Upper lobe of left lung (tissue), 6 donors: ENCODE measurements around the gene SNAPC1. TPM values are rescaled to one million over a fixed set of nuclear protein-coding genes. Genes with fewer than 3 reads are reported as not detected.

Experiments
- ATAC-seq, 2 donors: fragments of 200-7000 bp; cut with Tn5 transposase; one replicate each; pipeline ENCODE4 v1.9.1; 2022; ENCODE audit warnings: mild to moderate bottlenecking in 2 of 2, moderate library complexity in 2 of 2; ENCODE audit not compliant: low FRiP score in 2 of 2
- DNase-seq, 2 donors: peaks; one replicate each; pipeline ENCODE4 v3.0.0-alpha.2; 2019 to 2020
- H3K27ac ChIP-seq, 4 donors: fragments of 200-600 bp; sonication (generic); one replicate each; pipeline ENCODE4 v1.5.1; 2016 to 2019
- H3K27me3 ChIP-seq, 4 donors: fragments of 200-600 bp; sonication (generic); one replicate each; pipeline ENCODE4 v1.5.1; 2017 to 2019
- H3K36me3 ChIP-seq, 4 donors: fragments of 200-600 bp; sonication (generic); one replicate each; pipeline ENCODE4 v1.5.1; 2016 to 2019
- H3K4me1 ChIP-seq, 4 donors: fragments of 200-600 bp; sonication (generic); one replicate each; pipeline ENCODE4 v1.5.1; 2018 to 2019
- H3K4me3 ChIP-seq, 4 donors: fragments of 200-600 bp; sonication (generic); one replicate each; pipeline ENCODE4 v1.5.1; 2017 to 2019; ENCODE audit warnings: mild to moderate bottlenecking in 2 of 4, moderate library complexity in 1 of 4
- H3K9me3 ChIP-seq, 4 donors: fragments of 200-600 bp; sonication (generic); one replicate each; pipeline ENCODE4 v1.5.1; 2018 to 2019
- EP300 ChIP-seq, 4 donors: sonication (generic); formaldehyde crosslinking; IDR thresholded peaks; one replicate each; pipeline ENCODE4 v1.5.1; 2017; ENCODE audit warnings: antibody characterized with exemption in 4 of 4, control low read depth in 2 of 4
- POLR2A ChIP-seq, 4 donors: fragments of 450-650 bp; IDR thresholded peaks; one replicate each; pipeline ENCODE4 v1.5.1; 2016 to 2017; ENCODE audit warnings: antibody characterized with exemption in 4 of 4, mild to moderate bottlenecking in 2 of 4
- POLR2AphosphoS5 ChIP-seq, 2 donors: sonication (generic); formaldehyde crosslinking; IDR thresholded peaks; one replicate each; pipeline ENCODE4 v1.5.1; 2017; ENCODE audit warnings: antibody characterized with exemption in 2 of 2
- WGBS, 2 donors: methylation state at CpG; one replicate each; pipeline ENCODE4 v1.1.5; 2017 to 2018; 5-methylcytosine and 5-hydroxymethylcytosine counted together
- total RNA-seq, 6 donors: library from RNA; depleted of rRNA in 4 of 6; stranded (reverse); fragments of >200 nt in 4 of 6; gene quantifications; one replicate each; pipeline versions ENCODE4 v1.1.0 to v1.2.1, GENCODE V29; 2016 to 2021
- TF ChIP-seq, protein P1 (sequence below), 6 experiments: fragments of 450-650 bp in 4 of 6; fragments of 200-600 bp in 2 of 6; sonication (generic) in 2 of 6; IDR thresholded peaks; one replicate each; pipeline ENCODE4 v1.5.1; 2016 to 2019; ENCODE audit warnings: antibody characterized with exemption in 6 of 6
- donor health status: DM: no; HTN: no; CAD: no; lungs with moderate emphysema.
- donor health status: DM: no; HTN: yes; CAD: no; lungs with severe emphysema.

The SNAPC1 gene
- total RNA-seq, 6 donors from 2014 or later: 4.2 to 8.9 (median 4.7) TPM

DNA sequence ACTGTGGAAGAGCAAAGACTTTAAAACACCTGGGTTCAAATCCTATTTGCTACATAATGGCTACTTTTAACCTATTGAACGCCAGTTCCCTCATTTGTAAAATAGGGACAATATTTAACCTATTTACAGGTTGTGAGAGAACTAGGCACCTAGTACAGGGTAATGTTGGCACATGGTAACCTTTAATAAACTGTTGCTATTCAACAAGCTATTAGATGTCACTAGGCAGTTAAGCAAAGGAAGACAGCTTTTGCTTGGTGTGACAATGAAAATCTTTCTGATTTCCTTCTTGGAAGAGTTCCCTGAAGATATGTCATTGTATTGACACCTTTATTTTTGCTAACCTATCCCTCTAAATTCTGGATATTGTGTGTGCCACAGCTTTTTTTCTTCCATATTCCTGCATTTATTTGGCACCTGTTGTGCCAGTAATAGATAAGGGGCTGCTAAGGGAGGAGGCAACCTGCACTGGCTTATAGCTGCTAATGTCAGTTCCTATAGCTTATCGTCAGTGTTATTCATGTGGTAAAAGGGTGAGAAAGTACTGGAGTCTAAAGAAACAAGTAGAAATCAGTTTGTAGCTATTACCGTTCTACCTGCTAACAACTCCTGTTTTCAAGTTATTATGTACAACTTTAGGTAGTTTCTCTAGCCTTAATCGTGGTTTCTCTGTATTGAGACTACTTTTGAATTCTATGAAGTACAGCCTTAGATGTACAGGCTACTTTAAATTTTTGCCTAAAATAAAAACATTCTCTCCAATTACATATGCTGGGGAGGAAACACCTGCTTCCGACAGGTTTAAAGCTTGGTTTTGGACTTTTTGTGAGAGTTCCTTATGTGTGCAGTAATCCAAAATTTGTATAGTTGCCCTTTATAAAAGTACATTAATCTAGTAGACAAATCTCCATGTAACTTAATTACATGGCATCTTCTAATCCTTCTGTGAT, 42.6 kb upstream of the SNAPC1 start:
- 62 to 70% methylated on average over 5 of the region's 5 CpGs for WGBS, 2 donors
- no peak for ATAC-seq

DNA sequence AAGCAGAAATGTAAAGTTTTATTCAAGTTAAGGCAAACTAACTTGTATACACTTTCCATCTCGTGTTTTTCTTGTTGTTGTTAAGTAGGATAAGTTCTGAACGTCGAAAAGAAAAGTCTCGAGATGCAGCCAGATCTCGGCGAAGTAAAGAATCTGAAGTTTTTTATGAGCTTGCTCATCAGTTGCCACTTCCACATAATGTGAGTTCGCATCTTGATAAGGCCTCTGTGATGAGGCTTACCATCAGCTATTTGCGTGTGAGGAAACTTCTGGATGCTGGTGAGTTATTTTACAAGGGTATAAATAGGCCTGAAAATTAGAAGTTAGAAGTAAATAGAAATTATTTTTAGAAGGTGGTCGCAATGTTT, 41.9 kb upstream of the SNAPC1 start:
- 68 to 69% methylated on average over 9 of the region's 9 CpGs for WGBS, 2 donors
- Histone ChIP-seq H3K27me3 (no peaks in the 10 kb centered on the region), H3K9me3 (no peaks in the 10 kb centered on the region), H3K27ac (no peak overlapping the region), H3K4me3 (no peak overlapping the region), H3K36me3 (peaks cover 7 to 40% (median 8%) of the 10 kb centered on the region in 4 donors), H3K4me1 (peaks cover 15 to 36% (median 31%) of the 10 kb centered on the region in 4 donors)
- DNase-seq (no peak), ATAC-seq (no peak)
- no peak for TF ChIP-seq POLR2AphosphoS5 (IDR thresholded peaks at IDR 0.05)
- TF ChIP-seq, protein P1, sequence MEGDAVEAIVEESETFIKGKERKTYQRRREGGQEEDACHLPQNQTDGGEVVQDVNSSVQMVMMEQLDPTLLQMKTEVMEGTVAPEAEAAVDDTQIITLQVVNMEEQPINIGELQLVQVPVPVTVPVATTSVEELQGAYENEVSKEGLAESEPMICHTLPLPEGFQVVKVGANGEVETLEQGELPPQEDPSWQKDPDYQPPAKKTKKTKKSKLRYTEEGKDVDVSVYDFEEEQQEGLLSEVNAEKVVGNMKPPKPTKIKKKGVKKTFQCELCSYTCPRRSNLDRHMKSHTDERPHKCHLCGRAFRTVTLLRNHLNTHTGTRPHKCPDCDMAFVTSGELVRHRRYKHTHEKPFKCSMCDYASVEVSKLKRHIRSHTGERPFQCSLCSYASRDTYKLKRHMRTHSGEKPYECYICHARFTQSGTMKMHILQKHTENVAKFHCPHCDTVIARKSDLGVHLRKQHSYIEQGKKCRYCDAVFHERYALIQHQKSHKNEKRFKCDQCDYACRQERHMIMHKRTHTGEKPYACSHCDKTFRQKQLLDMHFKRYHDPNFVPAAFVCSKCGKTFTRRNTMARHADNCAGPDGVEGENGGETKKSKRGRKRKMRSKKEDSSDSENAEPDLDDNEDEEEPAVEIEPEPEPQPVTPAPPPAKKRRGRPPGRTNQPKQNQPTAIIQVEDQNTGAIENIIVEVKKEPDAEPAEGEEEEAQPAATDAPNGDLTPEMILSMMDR (IDR thresholded peaks at IDR 0.05): no peak
- no peak for TF ChIP-seq POLR2A (IDR thresholded peaks at IDR 0.05)
- TF ChIP-seq EP300 (IDR thresholded peaks at IDR 0.05): no peak

More for the DNA sequence above, 42.6 kb upstream of the SNAPC1 start:
- Histone ChIP-seq H3K4me1 (peaks cover 15 to 37% (median 33%) of the 10 kb centered on the region in 4 donors), H3K4me3 (no peak overlapping the region), H3K27me3 (no peaks in the 10 kb centered on the region), H3K36me3 (peaks cover 7 to 33% (median 8%) of the 10 kb centered on the region in 4 donors), H3K9me3 (no peaks in the 10 kb centered on the region), H3K27ac (peak overlapping the region in 1 of 4 donors; percentile 32)
- TF ChIP-seq, protein P1 (IDR thresholded peaks at IDR 0.05): no peak
- TF ChIP-seq POLR2AphosphoS5 (IDR thresholded peaks at IDR 0.05) (no peak), POLR2A (IDR thresholded peaks at IDR 0.05) (no peak)
- DNase-seq: no peak

DNA sequence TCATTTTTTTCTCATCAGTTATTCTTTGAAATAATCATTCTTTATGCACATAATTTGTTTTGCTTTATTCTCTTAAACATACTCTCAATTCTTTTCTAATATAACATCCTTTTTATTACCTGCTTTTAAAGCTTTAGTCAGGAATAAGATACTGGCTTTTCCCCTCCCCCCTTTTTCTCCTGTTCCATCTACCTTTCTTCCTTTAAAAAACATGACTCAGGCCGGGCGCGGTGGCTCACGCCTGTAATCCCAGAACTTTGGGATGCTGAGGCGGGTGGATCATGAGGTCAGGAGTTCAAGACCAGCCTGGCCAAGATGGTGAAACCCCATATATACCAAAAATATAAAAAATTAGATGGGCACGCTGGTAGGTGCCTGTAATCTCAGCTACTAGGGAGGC, 41.5 kb upstream of the SNAPC1 start:
- TF ChIP-seq EP300 (IDR thresholded peaks at IDR 0.05) (no peak), POLR2A (IDR thresholded peaks at IDR 0.05) (no peak), POLR2AphosphoS5 (IDR thresholded peaks at IDR 0.05) (no peak)
- TF ChIP-seq, protein P1 (IDR thresholded peaks at IDR 0.05): no peak
- ATAC-seq: no peak
- Histone ChIP-seq H3K27me3 (no peaks in the 10 kb centered on the region), H3K9me3 (no peaks in the 10 kb centered on the region), H3K36me3 (peaks cover 7 to 44% (median 9%) of the 10 kb centered on the region in 4 donors), H3K27ac (no peak overlapping the region), H3K4me3 (no peak overlapping the region), H3K4me1 (peaks cover 12 to 36% (median 29%) of the 10 kb centered on the region in 4 donors)
- DNase-seq: peak in 1 of 2 donors; percentile 13
- WGBS, 2 donors: 78 to 83% methylated on average over 6 of the region's 6 CpGs

DNA sequence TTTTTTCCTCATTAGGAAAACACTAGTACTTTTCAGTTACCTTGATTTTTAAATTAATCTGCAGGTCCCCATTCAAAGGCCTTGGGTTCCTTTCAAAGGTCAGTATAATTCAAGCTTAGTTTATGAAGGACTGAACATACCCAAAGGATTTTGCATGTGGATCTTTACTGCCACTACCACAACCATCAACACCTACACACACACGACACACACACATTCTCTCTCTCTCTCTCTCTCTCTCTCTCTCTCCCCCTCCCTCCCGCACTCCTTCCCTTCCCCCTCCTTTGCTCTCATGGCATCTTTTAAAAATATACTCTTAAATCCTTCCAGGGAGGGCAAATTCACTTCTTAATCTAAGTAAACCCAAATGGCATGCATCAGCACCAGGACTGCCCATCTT, 38.1 kb upstream of the SNAPC1 start:
- WGBS, 2 donors: 79 to 97% methylated on average over 2 of the region's 2 CpGs
- Histone ChIP-seq H3K4me3 (no peak overlapping the region), H3K27me3 (no peaks in the 10 kb centered on the region), H3K4me1 (peaks cover 8 to 15% (median 10%) of the 10 kb centered on the region in 4 donors), H3K36me3 (peaks cover 13 to 77% (median 22%) of the 10 kb centered on the region in 4 donors), H3K27ac (no peak overlapping the region), H3K9me3 (no peaks in the 10 kb centered on the region)
- no peak for ATAC-seq
- TF ChIP-seq POLR2A (IDR thresholded peaks at IDR 0.05) (no peak), EP300 (IDR thresholded peaks at IDR 0.05) (no peak), POLR2AphosphoS5 (IDR thresholded peaks at IDR 0.05) (no peak)
- TF ChIP-seq, protein P1 (IDR thresholded peaks at IDR 0.05): no peak
- no peak for DNase-seq
